ENCODE data around the gene MAPK10. TPM values are rescaled to one million over a fixed set of nuclear protein-coding genes. Genes with fewer than 3 reads are reported as not detected.
"Not testable (repeated sequence)": the region's sequence is repeated elsewhere in the genome, so short reads cannot be mapped to it uniquely, and the experiment has no call there.

MAPK10 gene
- total RNA-seq, 6 donors from 2014 or later = 11.1 to 89.1 (median 29.5) TPM

GRCh38 chr4:86026720-86027119 is 333.1 kb downstream of the MAPK10 start:
- TF ChIP-seq EP300 (IDR thresholded peaks at IDR 0.05) (no peak), CTCF (IDR thresholded peaks at IDR 0.05) (no peak), POLR2AphosphoS5 (IDR thresholded peaks at IDR 0.05) (no peak), POLR2A (IDR thresholded peaks at IDR 0.05) (no peak)
- Histone ChIP-seq H3K4me1 (peaks cover 0 to 1% (median 0%) of the 10 kb centered on the region in 4 donors), H3K27ac (no peak overlapping the region), H3K9me3 (no peaks in the 10 kb centered on the region), H3K27me3 (no peaks in the 10 kb centered on the region), H3K36me3 (no peaks in the 10 kb centered on the region), H3K4me3 (no peak overlapping the region)
- ATAC-seq (ENCODE audit: low FRiP score in 2 of 2) (no peak), DNase-seq (no peak)
- 89 to 90% methylated on average over 8 of the region's 8 CpGs for WGBS, 2 donors

- peak in 1 of 2 donors; percentile 82 for DNase-seq
- WGBS, 2 donors = 95% methylated on average over 23 of the region's 24 CpGs; no CpG with 5 or more reads in 1 of the 2 donors
- not testable (repeated sequence) for ATAC-seq (ENCODE audit: low FRiP score in 2 of 2)
Measured at GRCh38 chr4:86021671-86022070, 338.2 kb downstream of the MAPK10 start.

GRCh38 chr4:86019906-86020305 is 339.9 kb downstream of the MAPK10 start:
- ATAC-seq (ENCODE audit: low FRiP score in 2 of 2) (no peak), DNase-seq (no peak)
- H3K36me3 ChIP-seq = no peaks in the 10 kb centered on the region
- H3K9me3 ChIP-seq = no peaks in the 10 kb centered on the region
- H3K27ac ChIP-seq = no peak overlapping the region
- no peaks in the 10 kb centered on the region for H3K27me3 ChIP-seq
- H3K4me1 ChIP-seq = no peaks in the 10 kb centered on the region
- no peak overlapping the region for H3K4me3 ChIP-seq
- TF ChIP-seq POLR2A (IDR thresholded peaks at IDR 0.05) = no peak
- TF ChIP-seq POLR2AphosphoS5 (IDR thresholded peaks at IDR 0.05) = no peak
- no peak for TF ChIP-seq EP300 (IDR thresholded peaks at IDR 0.05)
- no peak for TF ChIP-seq CTCF (IDR thresholded peaks at IDR 0.05)

More at GRCh38 chr4:86021671-86022070, 338.2 kb downstream of the MAPK10 start:
- H3K4me3 ChIP-seq, H3K27ac ChIP-seq, H3K4me1 ChIP-seq, H3K27me3 ChIP-seq, H3K9me3 ChIP-seq, H3K36me3 ChIP-seq: not testable (repeated sequence)

- ATAC-seq (ENCODE audit: low FRiP score in 2 of 2) = no peak
- Histone ChIP-seq H3K36me3 (no peaks in the 10 kb centered on the region), H3K27ac (no peak overlapping the region), H3K9me3 (no peaks in the 10 kb centered on the region), H3K27me3 (no peaks in the 10 kb centered on the region), H3K4me3 (no peak overlapping the region), H3K4me1 (no peaks in the 10 kb centered on the region)
- TF ChIP-seq EP300 (IDR thresholded peaks at IDR 0.05) = no peak
- no peak for TF ChIP-seq CTCF (IDR thresholded peaks at IDR 0.05)
- TF ChIP-seq POLR2A (IDR thresholded peaks at IDR 0.05) = no peak
- no peak for DNase-seq
- WGBS, 2 donors = 85 to 94% methylated on average over 1 of the region's 1 CpG
Measured at GRCh38 chr4:86019362-86019761, 340.5 kb downstream of the MAPK10 start.

- no peaks in the 10 kb centered on the region for H3K27me3 ChIP-seq
- no peaks in the 10 kb centered on the region for H3K36me3 ChIP-seq
- no peak overlapping the region for H3K27ac ChIP-seq
- H3K9me3 ChIP-seq = no peaks in the 10 kb centered on the region
- DNase-seq (no peak), ATAC-seq (ENCODE audit: low FRiP score in 2 of 2) (no peak)
- no peak overlapping the region for H3K4me3 ChIP-seq
- WGBS, 2 donors = 68 to 76% methylated on average over 2 of the region's 2 CpGs
- H3K4me1 ChIP-seq = no peaks in the 10 kb centered on the region
- no peak for TF ChIP-seq EP300 (IDR thresholded peaks at IDR 0.05)
- TF ChIP-seq CTCF (IDR thresholded peaks at IDR 0.05) = no peak
- no peak for TF ChIP-seq POLR2AphosphoS5 (IDR thresholded peaks at IDR 0.05)
- TF ChIP-seq POLR2A (IDR thresholded peaks at IDR 0.05) = no peak
Measured at GRCh38 chr4:86015412-86016350, 344.2 kb downstream of the MAPK10 start.
